Measurements from ENCODE around the gene HELQ.

Gene HELQ

GRCh38 chr4:83486457-83487129 lies 31.0 kb upstream of the HELQ start:
- Histone ChIP-seq H3K4me3 (ENCODE audit: low read length) (no peak overlapping the region), H3K27me3 (ENCODE audit: insufficient read depth, low read length) (0 out of 2 replicates have a peak, but pooled peaks cover 4% of the 10 kb centered on the region), H3K9me3 (ENCODE audit: insufficient read depth, low read depth, low read length) (no peaks in the 10 kb centered on the region), H3K36me3 (ENCODE audit: insufficient read depth, low read length) (no peaks in the 10 kb centered on the region), H3K4me1 (ENCODE audit: insufficient read depth, low read length) (peaks cover 11% of the 10 kb centered on the region), H3K9ac (ENCODE audit: low read depth, low read length) (no peak overlapping the region), H3K27ac (ENCODE audit: low read depth, low read length) (no peak overlapping the region)
- WGBS: 87% methylated on average over 3 of the region's 3 CpGs

GRCh38 chr4:83484500-83485461 lies 29.2 kb upstream of the HELQ start, which contains the start of gene ABRAXAS1:
TSS of gene ABRAXAS1 (minus strand) at chr4:83485100. CDS start at chr4:83485072, 28 bp downstream.
- 1% methylated on average over 93 of the region's 93 CpGs for WGBS
- Histone ChIP-seq H3K9me3 (ENCODE audit: insufficient read depth, low read depth, low read length) (no peaks in the 10 kb centered on the region), H3K4me3 (ENCODE audit: low read length) (peak within 1 kb of the TSS; percentile 74), H3K36me3 (ENCODE audit: insufficient read depth, low read length) (peaks cover 9% of the 10 kb centered on the region), H3K4me1 (ENCODE audit: insufficient read depth, low read length) (peaks cover 7% of the 10 kb centered on the region), H3K27me3 (ENCODE audit: insufficient read depth, low read length) (0 out of 2 replicates have a peak, but pooled peaks cover 4% of the 10 kb centered on the region), H3K9ac (ENCODE audit: low read depth, low read length) (peak within 1 kb of the TSS; percentile 71), H3K27ac (ENCODE audit: low read depth, low read length) (peak within 1 kb of the TSS; percentile 62; the same call in 1 of the 2 replicates)

DNA sequence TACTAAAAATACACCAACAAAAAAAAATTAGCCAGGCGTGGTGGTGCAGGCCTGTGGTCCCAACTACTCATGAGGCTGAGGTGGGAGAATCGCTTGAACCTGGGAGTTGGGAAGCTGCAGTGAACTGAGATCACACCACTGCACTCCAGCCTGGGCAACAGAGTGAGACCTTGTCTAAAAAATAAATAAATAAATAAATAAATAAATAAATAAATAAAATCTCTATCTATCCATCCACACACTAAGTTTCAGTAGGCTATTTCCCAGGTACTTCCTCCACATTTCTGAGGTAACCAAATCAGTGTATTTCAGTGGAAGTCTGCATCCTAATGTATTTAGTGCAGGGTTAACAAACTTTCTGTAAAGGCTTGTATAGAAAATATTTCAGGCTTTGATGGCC lies 18.3 kb upstream of the HELQ start:
- no peaks in the 10 kb centered on the region for H3K4me1 ChIP-seq (ENCODE audit: insufficient read depth, low read length)
- no peaks in the 10 kb centered on the region for H3K27me3 ChIP-seq (ENCODE audit: insufficient read depth, low read length)
- WGBS: 97% methylated on average over 2 of the region's 2 CpGs
- peaks cover 44% of the 10 kb centered on the region for H3K36me3 ChIP-seq (ENCODE audit: insufficient read depth, low read length)
- H3K27ac ChIP-seq (ENCODE audit: low read depth, low read length): no peak overlapping the region
- no peak overlapping the region for H3K9ac ChIP-seq (ENCODE audit: low read depth, low read length)
- no peaks in the 10 kb centered on the region for H3K9me3 ChIP-seq (ENCODE audit: insufficient read depth, low read depth, low read length)
- no peak overlapping the region for H3K4me3 ChIP-seq (ENCODE audit: low read length)

GRCh38 chr4:83473423-83473822 lies 17.8 kb upstream of the HELQ start:
- Histone ChIP-seq H3K4me3 (ENCODE audit: low read length) (no peak overlapping the region), H3K9ac (ENCODE audit: low read depth, low read length) (no peak overlapping the region), H3K36me3 (ENCODE audit: insufficient read depth, low read length) (peaks cover 45% of the 10 kb centered on the region), H3K27ac (ENCODE audit: low read depth, low read length) (no peak overlapping the region), H3K4me1 (ENCODE audit: insufficient read depth, low read length) (no peaks in the 10 kb centered on the region), H3K27me3 (ENCODE audit: insufficient read depth, low read length) (no peaks in the 10 kb centered on the region), H3K9me3 (ENCODE audit: insufficient read depth, low read depth, low read length) (no peaks in the 10 kb centered on the region)
- 81% methylated on average over 4 of the region's 4 CpGs for WGBS

DNA sequence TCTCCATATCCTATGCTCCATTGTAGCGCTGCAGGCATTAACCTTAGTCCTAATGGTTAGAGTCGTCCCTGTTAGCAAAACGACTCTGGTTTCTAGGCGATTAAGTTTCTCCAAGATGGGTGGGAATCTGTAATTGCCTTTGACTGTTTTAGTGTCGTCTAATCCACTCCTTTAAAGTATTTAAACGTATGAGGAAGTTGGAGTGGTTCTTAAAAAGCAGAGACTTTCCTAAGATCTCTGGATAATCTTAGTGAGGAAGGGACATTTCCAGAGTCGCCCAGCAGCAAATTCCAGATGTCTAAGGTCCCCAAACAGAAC lies 520 bp upstream of the HELQ start:
- 0% methylated on average over 7 of the region's 7 CpGs for WGBS
- peak overlapping the region; percentile 92 for H3K4me3 ChIP-seq (ENCODE audit: low read length)
- no peaks in the 10 kb centered on the region for H3K9me3 ChIP-seq (ENCODE audit: insufficient read depth, low read depth, low read length)
- peak overlapping the region; percentile 94 for H3K9ac ChIP-seq (ENCODE audit: low read depth, low read length)
- H3K27me3 ChIP-seq (ENCODE audit: insufficient read depth, low read length): no peaks in the 10 kb centered on the region
- H3K36me3 ChIP-seq (ENCODE audit: insufficient read depth, low read length): peaks cover 61% of the 10 kb centered on the region
- H3K27ac ChIP-seq (ENCODE audit: low read depth, low read length): peak overlapping the region; percentile 82
- H3K4me1 ChIP-seq (ENCODE audit: insufficient read depth, low read length): peaks cover 4% of the 10 kb centered on the region; the same call in 1 of the 2 replicates

GRCh38 chr4:83454686-83455085 lies 937 bp downstream of the HELQ start:
- WGBS: 87% methylated on average over 6 of the region's 6 CpGs
- no peak overlapping the region for H3K27ac ChIP-seq (ENCODE audit: low read depth, low read length)

GRCh38 chr4:83449009-83449408 lies 6.6 kb downstream of the HELQ start:
- WGBS: 71% methylated on average over 1 of the region's 2 CpGs
- no peaks in the 10 kb centered on the region for H3K27me3 ChIP-seq (ENCODE audit: insufficient read depth, low read length)
- H3K9ac ChIP-seq (ENCODE audit: low read depth, low read length): no peak overlapping the region
- H3K4me1 ChIP-seq (ENCODE audit: insufficient read depth, low read length): no peaks in the 10 kb centered on the region
- peaks cover 23% of the 10 kb centered on the region for H3K36me3 ChIP-seq (ENCODE audit: insufficient read depth, low read length)
- no peaks in the 10 kb centered on the region for H3K9me3 ChIP-seq (ENCODE audit: insufficient read depth, low read depth, low read length)
- H3K27ac ChIP-seq (ENCODE audit: low read depth, low read length): no peak overlapping the region
- no peak overlapping the region for H3K4me3 ChIP-seq (ENCODE audit: low read length)

More at GRCh38 chr4:83454686-83455085, 937 bp downstream of the HELQ start:
- Histone ChIP-seq H3K9me3 (ENCODE audit: insufficient read depth, low read depth, low read length) (no peaks in the 10 kb centered on the region), H3K9ac (ENCODE audit: low read depth, low read length) (peak overlapping the region; percentile 94), H3K36me3 (ENCODE audit: insufficient read depth, low read length) (peaks cover 46% of the 10 kb centered on the region), H3K4me1 (ENCODE audit: insufficient read depth, low read length) (peaks cover 4% of the 10 kb centered on the region; the same call in 1 of the 2 replicates), H3K4me3 (ENCODE audit: low read length) (peak overlapping the region; percentile 92), H3K27me3 (ENCODE audit: insufficient read depth, low read length) (no peaks in the 10 kb centered on the region)

GRCh38 chr4:83440899-83441298 lies 14.7 kb downstream of the HELQ start:
- H3K9ac ChIP-seq (ENCODE audit: low read depth, low read length): no peak overlapping the region
- no peaks in the 10 kb centered on the region for H3K4me1 ChIP-seq (ENCODE audit: insufficient read depth, low read length)
- WGBS: 96% methylated on average over 3 of the region's 3 CpGs

DNA sequence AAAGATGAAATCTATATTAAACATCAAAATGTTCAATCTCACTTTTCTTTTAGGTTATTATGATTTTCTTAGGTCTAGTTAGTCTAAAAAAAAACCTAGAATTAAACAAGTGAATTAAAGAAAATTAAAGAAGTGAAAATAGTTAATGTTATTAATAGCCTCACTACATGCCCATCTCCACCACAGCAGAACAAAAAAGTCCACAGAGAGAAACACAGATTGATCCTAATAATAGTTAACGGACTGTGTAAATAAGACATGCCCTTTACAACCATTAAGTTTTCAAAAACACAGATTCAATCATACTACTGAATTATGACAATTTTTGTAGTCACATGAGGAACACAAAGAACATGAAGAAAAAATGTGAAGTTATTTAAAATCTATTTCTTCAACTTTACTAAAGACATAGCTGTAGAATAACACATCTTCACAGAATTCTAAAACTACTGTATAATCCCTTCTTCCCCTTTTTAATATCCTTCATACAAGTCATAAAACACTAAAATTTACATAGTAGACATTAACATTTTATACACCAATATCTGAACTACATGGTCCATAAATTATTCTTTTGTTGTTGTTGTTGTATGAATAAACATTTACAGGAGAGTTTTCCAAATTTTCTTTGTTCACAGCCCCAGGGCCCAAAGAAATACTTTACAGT lies 15.3 kb downstream of the HELQ start:
- H3K36me3 ChIP-seq (ENCODE audit: insufficient read depth, low read length): peaks cover 27% of the 10 kb centered on the region; the same call in 1 of the 2 replicates
- WGBS: 95% methylated on average over 1 of the region's 1 CpG

More at GRCh38 chr4:83440899-83441298, 14.7 kb downstream of the HELQ start:
- Histone ChIP-seq H3K4me3 (ENCODE audit: low read length) (no peak overlapping the region), H3K27me3 (ENCODE audit: insufficient read depth, low read length) (no peaks in the 10 kb centered on the region), H3K36me3 (ENCODE audit: insufficient read depth, low read length) (peaks cover 27% of the 10 kb centered on the region; the same call in 1 of the 2 replicates), H3K27ac (ENCODE audit: low read depth, low read length) (no peak overlapping the region), H3K9me3 (ENCODE audit: insufficient read depth, low read depth, low read length) (no peaks in the 10 kb centered on the region)

GRCh38 chr4:83438719-83439118 lies 16.9 kb downstream of the HELQ start:
- Histone ChIP-seq H3K4me1 (ENCODE audit: insufficient read depth, low read length) (no peaks in the 10 kb centered on the region), H3K36me3 (ENCODE audit: insufficient read depth, low read length) (peaks cover 27% of the 10 kb centered on the region; the same call in 1 of the 2 replicates), H3K4me3 (ENCODE audit: low read length) (no peak overlapping the region), H3K27me3 (ENCODE audit: insufficient read depth, low read length) (no peaks in the 10 kb centered on the region), H3K9ac (ENCODE audit: low read depth, low read length) (no peak overlapping the region), H3K27ac (ENCODE audit: low read depth, low read length) (no peak overlapping the region), H3K9me3 (ENCODE audit: insufficient read depth, low read depth, low read length) (no peaks in the 10 kb centered on the region)

More for the DNA sequence above, 15.3 kb downstream of the HELQ start:
- Histone ChIP-seq H3K4me3 (ENCODE audit: low read length) (no peak overlapping the region), H3K27me3 (ENCODE audit: insufficient read depth, low read length) (no peaks in the 10 kb centered on the region), H3K4me1 (ENCODE audit: insufficient read depth, low read length) (no peaks in the 10 kb centered on the region), H3K9ac (ENCODE audit: low read depth, low read length) (no peak overlapping the region), H3K27ac (ENCODE audit: low read depth, low read length) (no peak overlapping the region), H3K9me3 (ENCODE audit: insufficient read depth, low read depth, low read length) (no peaks in the 10 kb centered on the region)
